ENCODE results near the gene ATP5MG. TPM values are rescaled to one million over a fixed set of nuclear protein-coding genes. Genes with fewer than 3 reads are reported as not detected.

Gene ATP5MG
- total and polyA plus RNA-seq, 2 experiments from 2014 or later: 32.3 to 426 TPM

GRCh38 chr11:118442908-118443589, 41.6 kb downstream of the ATP5MG start:
- Histone ChIP-seq H2AFZ (no peak overlapping the region), H3K4me1 (ENCODE audit: insufficient read depth) (peaks cover 51% of the 10 kb centered on the region), H3K9me2 (ENCODE audit: insufficient read depth) (no peaks in the 10 kb centered on the region), H3K27ac (no peak overlapping the region), H3K9me3 (ENCODE audit: low read depth) (no peaks in the 10 kb centered on the region), H3F3A (ENCODE audit: insufficient read depth) (peaks cover 25% of the 10 kb centered on the region), H4K20me1 (ENCODE audit: insufficient read depth) (peaks cover 84% of the 10 kb centered on the region), H3K27me3 (replicated peaks; ENCODE audit: insufficient read depth) (no peaks in the 10 kb centered on the region), H3K79me2 (ENCODE audit: insufficient read depth) (peaks cover 100% of the 10 kb centered on the region), H3K36me3 (ENCODE audit: low read depth) (no peaks in the 10 kb centered on the region), H3K9ac (no peak overlapping the region), H3K4me2 (ENCODE audit: unreplicated experiment) (no peak overlapping the region), H3K4me3 (no peak overlapping the region)
- TF ChIP-seq EZH2 (IDR thresholded peaks at IDR 0.05; ENCODE audit: insufficient read depth, poor library complexity, severe bottlenecking) (no peak), EZH2phosphoT487 (IDR thresholded peaks at IDR 0.05; ENCODE audit: insufficient read depth, low read depth) (no peak)
- DNase-seq: no peak
- in situ Hi-C loops (cut with MboI): no loop called here
- 94 to 95% methylated on average over 4 of the region's 4 CpGs for WGBS, 2 experiments (ENCODE audit: low coverage in 1 of 2, low lambda C conversion rate in 2 of 2, missing lambda C conversion rate in 2 of 2)

- no peaks in the 10 kb centered on the region for H3K9me3 ChIP-seq (ENCODE audit: low read depth)
- H3K4me3 ChIP-seq: no peak overlapping the region
- no peak overlapping the region for H3K9ac ChIP-seq
- in situ Hi-C loops (cut with MboI): no loop called here
- H3K9me2 ChIP-seq (ENCODE audit: insufficient read depth): no peaks in the 10 kb centered on the region
- H3F3A ChIP-seq (ENCODE audit: insufficient read depth): peaks cover 28% of the 10 kb centered on the region
- 86% methylated on average over 2 of the region's 2 CpGs for WGBS, 2 experiments (ENCODE audit: low coverage in 1 of 2, low lambda C conversion rate in 2 of 2, missing lambda C conversion rate in 2 of 2)
- peaks cover 58% of the 10 kb centered on the region for H3K4me1 ChIP-seq (ENCODE audit: insufficient read depth)
- TF ChIP-seq EZH2 (IDR thresholded peaks at IDR 0.05; ENCODE audit: insufficient read depth, poor library complexity, severe bottlenecking): no peak
- TF ChIP-seq EZH2phosphoT487 (IDR thresholded peaks at IDR 0.05; ENCODE audit: insufficient read depth, low read depth): no peak
- H4K20me1 ChIP-seq (ENCODE audit: insufficient read depth): peaks cover 87% of the 10 kb centered on the region
- no peaks in the 10 kb centered on the region for H3K36me3 ChIP-seq (ENCODE audit: low read depth)
- H3K27ac ChIP-seq: no peak overlapping the region
- no peaks in the 10 kb centered on the region for H3K27me3 ChIP-seq (replicated peaks; ENCODE audit: insufficient read depth)
- no peak overlapping the region for H3K4me2 ChIP-seq (ENCODE audit: unreplicated experiment)
- no peak overlapping the region for H2AFZ ChIP-seq
- DNase-seq: no peak
- peaks cover 99% of the 10 kb centered on the region for H3K79me2 ChIP-seq (ENCODE audit: insufficient read depth)
Observed at GRCh38 chr11:118443590-118444218, 42.3 kb downstream of the ATP5MG start.

- no peak for DNase-seq
- Histone ChIP-seq H3K27ac (no peak overlapping the region), H3K4me1 (ENCODE audit: insufficient read depth) (peaks cover 41% of the 10 kb centered on the region), H3K4me2 (ENCODE audit: unreplicated experiment) (no peak overlapping the region), H4K20me1 (ENCODE audit: insufficient read depth) (peaks cover 56% of the 10 kb centered on the region; the same call in 1 of the 2 replicates), H3K27me3 (replicated peaks; ENCODE audit: insufficient read depth) (no peaks in the 10 kb centered on the region), H3K36me3 (ENCODE audit: low read depth) (no peaks in the 10 kb centered on the region), H3K9ac (no peak overlapping the region), H3K9me3 (ENCODE audit: low read depth) (no peaks in the 10 kb centered on the region), H3K4me3 (no peak overlapping the region), H3K9me2 (ENCODE audit: insufficient read depth) (no peaks in the 10 kb centered on the region), H3F3A (ENCODE audit: insufficient read depth) (peaks cover 38% of the 10 kb centered on the region), H3K79me2 (ENCODE audit: insufficient read depth) (peaks cover 99% of the 10 kb centered on the region), H2AFZ (no peak overlapping the region)
- TF ChIP-seq EZH2 (IDR thresholded peaks at IDR 0.05; ENCODE audit: insufficient read depth, poor library complexity, severe bottlenecking) (no peak), EZH2phosphoT487 (IDR thresholded peaks at IDR 0.05; ENCODE audit: insufficient read depth, low read depth) (no peak)
- in situ Hi-C loops (cut with MboI): no loop called here
- WGBS, 2 experiments (ENCODE audit: low coverage in 1 of 2, low lambda C conversion rate in 2 of 2, missing lambda C conversion rate in 2 of 2): 97% methylated on average over 4 of the region's 4 CpGs
Observed at GRCh38 chr11:118447423-118447822, 46.0 kb downstream of the ATP5MG start.

- in situ Hi-C loops (cut with MboI): no loop called here
- no peaks in the 10 kb centered on the region for H3K9me2 ChIP-seq (ENCODE audit: insufficient read depth)
- H3F3A ChIP-seq (ENCODE audit: insufficient read depth): peaks cover 38% of the 10 kb centered on the region
- H3K36me3 ChIP-seq (ENCODE audit: low read depth): no peaks in the 10 kb centered on the region
- peak overlapping the region; percentile 47 for H3K4me2 ChIP-seq (ENCODE audit: unreplicated experiment)
- peak overlapping the region; percentile 57 for H3K27ac ChIP-seq
- peak overlapping the region; percentile 26 for H3K4me3 ChIP-seq
- H3K4me1 ChIP-seq (ENCODE audit: insufficient read depth): peaks cover 33% of the 10 kb centered on the region
- peaks cover 99% of the 10 kb centered on the region for H3K79me2 ChIP-seq (ENCODE audit: insufficient read depth)
- H3K9ac ChIP-seq: peak overlapping the region; percentile 30
- peaks cover 50% of the 10 kb centered on the region; the same call in 1 of the 2 replicates for H4K20me1 ChIP-seq (ENCODE audit: insufficient read depth)
- H3K9me3 ChIP-seq (ENCODE audit: low read depth): no peaks in the 10 kb centered on the region
- no peak for TF ChIP-seq EZH2phosphoT487 (IDR thresholded peaks at IDR 0.05; ENCODE audit: insufficient read depth, low read depth)
- no peak for TF ChIP-seq EZH2 (IDR thresholded peaks at IDR 0.05; ENCODE audit: insufficient read depth, poor library complexity, severe bottlenecking)
- peak; percentile 78 for DNase-seq
- no peaks in the 10 kb centered on the region for H3K27me3 ChIP-seq (replicated peaks; ENCODE audit: insufficient read depth)
- no peak overlapping the region for H2AFZ ChIP-seq
Observed at GRCh38 chr11:118448294-118448693, 46.9 kb downstream of the ATP5MG start.

Data from GM23248 (cell line).